Stimulated activated CD4-positive, alpha-beta T cell treated with anti-CD3 and anti-CD28 coated beads, Interleukin-15, amount 100 ng/mL, for 1 hour (primary cell): Measurements from ENCODE around the gene SUPT3H.

Source experiments
- DNase-seq, 2 donors: peaks; one replicate each; pipeline ENCODE4 v3.0.0-alpha.2; 2020; ENCODE audit warnings: low read depth in 1 of 2, low spot score in 1 of 2

The SUPT3H gene

DNA sequence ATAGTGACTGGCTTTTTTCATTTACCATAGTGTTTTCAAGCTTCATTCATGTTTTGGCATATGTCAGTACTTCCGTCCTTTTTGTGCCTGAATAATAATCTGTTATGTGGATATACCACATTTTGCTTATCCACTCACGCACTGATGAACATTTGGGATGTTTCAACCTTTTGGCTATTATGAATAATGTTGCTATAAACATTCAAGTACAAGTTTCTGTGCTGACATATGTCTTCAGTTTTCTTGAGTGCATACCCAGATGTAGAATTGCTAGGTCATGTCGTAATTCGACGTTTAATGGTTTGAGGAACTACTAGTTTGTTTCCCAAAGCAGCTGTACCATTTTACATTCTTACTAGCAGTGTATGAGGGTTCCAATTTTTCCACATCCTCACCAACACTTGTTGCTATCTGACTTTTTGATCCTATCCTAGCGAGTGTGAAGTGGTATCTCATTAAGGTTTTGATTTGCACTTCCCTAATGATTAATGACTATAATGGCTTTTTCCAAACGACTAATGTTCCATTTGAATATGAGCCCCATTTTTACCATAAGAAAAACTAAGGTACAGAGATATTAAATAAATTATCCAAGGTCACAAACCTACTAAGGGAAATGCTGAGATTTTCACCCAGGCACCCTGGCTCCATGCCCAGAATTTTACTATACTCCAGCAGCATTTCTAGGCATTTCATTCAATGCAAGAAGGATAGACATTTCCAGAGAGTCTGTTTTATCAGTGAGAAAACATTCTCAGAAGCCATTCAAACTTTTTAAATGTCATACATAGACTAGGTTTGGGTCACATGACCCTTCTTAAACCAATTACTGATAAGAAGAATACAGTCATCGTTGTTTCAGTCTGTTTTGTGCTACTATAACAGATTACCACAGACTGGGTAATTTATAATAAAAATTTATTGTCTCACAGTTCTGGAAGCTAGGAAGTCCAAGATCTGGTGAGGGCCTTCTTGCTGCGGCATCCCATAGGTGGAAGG is 120.7 kb downstream of the SUPT3H start:
- no peak for DNase-seq

DNA sequence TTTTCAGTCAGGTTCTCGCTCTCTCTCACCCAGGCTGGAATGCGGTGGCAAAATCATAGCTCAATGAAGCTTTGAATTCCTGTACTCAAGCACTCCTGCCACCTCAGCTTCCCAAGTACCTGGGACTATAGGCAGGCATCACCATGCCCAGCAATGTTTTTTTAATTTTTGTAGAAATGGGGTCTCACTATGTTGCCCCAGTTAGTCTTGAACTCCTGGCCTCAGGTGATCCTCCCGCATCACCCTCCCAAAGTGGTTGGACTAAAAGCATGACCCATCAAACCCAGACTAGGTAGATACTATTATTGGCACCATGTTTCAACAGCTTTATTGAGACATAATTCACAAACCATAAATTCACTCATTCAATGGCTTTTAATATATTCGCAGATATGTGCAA is 122.3 kb downstream of the SUPT3H start:
- no peak for DNase-seq

DNA sequence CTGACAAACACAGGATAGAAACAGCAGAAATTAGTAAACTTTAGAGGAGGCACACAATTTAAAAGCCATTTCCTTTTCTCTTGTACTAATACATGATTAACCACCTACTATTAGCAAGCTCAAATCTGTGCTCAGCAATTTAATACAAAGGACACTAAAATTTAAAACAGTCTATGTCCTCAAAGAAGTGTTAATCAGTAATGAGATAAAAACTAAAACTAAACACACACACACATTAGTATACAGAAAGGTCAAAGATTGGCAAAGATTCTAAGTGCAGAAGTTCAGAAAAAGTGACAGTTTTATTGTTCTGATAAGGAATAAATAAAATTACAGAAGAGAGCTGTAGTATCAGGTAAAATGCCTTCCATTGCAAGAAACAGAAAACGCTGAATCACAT is 123.5 kb downstream of the SUPT3H start:
- DNase-seq: no peak

DNA sequence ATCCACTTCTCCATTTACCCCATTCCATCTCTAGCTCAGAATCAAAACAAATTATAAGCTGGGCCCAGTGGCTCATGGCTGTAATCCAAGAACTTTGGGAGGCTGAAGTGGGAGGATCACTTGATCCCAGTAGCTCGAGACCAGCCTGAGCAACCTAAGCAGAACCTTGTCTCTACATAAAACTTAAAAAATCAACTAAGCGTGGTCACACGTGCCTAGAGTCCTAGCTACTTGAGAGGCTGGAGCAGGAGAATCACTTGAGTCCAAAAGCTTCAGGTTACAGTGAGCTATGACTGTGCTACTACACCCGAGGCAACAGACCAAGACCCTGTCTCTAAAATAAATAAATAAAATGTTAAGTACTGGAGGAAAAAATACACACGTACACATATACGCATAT is 124.3 kb downstream of the SUPT3H start:
- DNase-seq: no peak

DNA sequence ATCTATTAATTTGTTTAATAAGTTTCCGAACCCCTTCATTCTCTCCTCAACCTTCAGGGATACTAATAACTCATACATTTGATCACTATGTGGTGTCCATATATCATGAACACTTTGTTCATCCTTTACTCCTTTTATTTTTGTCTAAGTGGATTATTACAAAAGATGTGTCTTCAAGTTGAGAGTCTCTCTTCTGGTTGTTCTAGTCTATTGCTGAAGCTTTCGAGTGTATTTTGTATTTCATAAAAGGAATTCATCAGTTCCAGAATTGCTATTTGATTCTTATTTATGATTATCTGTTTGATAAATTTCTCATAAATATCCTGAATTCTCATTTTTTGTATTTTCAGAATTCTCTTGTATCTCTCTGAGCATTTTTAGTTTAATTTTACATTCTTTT is 146.1 kb downstream of the SUPT3H start:
- DNase-seq: no peak

DNA sequence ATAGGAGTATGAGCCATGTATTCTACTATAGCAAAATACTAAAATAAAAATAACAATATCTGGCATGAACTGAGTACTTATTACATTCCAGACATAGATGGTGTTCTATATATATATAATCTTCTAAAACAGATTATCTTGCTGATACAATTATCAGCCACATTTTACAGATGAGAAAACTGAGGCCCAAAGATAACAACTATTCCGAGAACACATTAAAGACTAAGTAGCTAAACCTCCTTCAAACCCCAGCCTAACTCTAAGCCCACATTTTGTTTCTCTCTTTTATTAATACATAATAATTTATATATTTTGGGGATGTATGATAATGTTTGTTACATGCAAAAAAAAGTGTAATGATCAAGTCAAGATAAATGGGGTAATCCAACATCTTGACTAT is 148.3 kb downstream of the SUPT3H start:
- no peak for DNase-seq

DNA sequence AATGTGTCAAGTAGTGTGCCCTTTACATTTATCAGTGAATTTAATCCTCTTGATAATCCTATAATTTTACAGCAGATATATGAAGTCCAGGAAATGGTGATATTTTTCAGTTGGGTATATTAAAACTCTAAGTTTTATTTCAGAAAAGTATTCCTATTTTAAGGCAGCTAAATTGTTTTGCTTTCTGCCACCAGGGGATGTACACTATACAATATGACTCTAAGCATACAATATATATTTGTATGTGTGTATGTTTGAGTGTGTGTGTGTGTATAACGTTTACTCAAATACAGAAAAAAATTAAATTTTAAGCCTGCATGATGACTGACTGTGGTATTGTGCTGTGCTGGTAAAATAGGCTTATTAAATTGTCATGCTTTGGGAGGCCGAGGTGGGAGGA is 151.7 kb downstream of the SUPT3H start:
- no peak for DNase-seq

DNA sequence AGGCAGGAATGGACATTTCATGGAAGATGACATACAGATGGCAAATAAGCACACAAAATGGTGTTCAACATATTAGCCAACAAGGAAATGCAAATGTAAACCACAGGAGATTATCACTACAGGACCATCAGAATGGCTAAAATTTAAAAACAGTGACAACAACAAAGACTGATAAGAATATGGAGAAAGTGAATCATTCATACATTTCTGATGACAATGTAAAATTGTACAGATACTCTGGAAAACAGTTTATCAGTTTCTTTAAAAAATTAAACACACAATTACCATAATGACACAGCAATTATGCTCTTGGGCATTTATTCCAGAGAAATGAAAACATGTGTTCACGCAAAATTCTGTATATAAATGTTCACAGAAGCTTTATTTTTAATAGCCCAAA is 155.4 kb downstream of the SUPT3H start:
- DNase-seq: no peak

DNA sequence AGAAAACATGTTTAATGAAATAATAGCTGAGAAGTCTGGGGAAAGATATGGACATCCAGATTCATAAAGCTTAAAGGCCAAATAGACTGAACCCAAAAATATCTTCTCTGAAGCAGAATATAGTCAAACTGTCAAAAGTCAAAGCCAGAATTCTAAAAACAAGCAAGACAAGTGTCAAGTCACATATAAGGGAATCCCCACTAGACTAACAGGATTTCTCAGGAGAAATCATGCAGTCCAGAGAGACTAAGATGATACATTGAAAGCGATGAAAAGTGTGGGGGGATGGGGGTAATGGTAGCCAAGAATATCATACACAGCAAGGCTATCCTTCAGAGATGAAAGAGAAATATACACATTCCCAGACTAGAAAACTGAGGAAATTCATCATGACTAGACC is 162.0 kb downstream of the SUPT3H start:
- no peak for DNase-seq

DNA sequence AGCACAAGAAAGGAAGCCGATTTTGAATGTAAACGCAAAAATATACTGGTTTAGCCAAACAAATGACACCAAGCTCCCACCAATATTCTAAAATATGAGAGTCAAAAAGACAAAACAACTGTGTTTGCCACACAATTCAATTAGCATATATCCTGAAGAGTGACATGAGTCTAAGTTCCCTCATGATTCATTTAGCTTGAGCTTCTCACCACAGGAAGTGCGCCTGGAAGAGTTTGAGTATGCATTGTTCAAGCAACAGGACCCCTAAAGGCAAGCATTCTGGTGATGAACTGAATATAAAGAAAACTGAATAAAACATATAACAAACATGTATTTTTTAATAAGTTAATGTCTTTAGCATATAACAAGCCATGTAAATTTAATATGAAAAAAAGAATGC is 164.8 kb downstream of the SUPT3H start:
- no peak for DNase-seq

DNA sequence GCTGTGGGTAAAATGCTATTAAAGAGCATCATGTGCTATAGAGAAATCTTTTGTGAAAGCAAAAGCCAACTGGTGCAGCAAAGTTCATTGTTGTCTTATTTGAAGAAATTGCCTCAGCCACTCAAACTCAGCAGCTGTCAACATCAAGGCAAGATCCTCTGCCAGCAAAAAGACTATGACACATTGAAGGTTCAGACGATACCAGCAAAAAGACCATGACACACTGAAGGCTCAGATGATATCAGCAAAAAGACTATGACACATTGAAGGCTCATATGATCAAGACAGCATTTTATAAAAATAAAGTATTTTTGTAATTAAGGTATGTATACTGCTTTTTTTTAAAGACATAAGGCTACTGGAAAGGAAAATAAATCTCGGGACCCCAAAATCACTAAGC is 168.0 kb downstream of the SUPT3H start:
- no peak for DNase-seq

DNA sequence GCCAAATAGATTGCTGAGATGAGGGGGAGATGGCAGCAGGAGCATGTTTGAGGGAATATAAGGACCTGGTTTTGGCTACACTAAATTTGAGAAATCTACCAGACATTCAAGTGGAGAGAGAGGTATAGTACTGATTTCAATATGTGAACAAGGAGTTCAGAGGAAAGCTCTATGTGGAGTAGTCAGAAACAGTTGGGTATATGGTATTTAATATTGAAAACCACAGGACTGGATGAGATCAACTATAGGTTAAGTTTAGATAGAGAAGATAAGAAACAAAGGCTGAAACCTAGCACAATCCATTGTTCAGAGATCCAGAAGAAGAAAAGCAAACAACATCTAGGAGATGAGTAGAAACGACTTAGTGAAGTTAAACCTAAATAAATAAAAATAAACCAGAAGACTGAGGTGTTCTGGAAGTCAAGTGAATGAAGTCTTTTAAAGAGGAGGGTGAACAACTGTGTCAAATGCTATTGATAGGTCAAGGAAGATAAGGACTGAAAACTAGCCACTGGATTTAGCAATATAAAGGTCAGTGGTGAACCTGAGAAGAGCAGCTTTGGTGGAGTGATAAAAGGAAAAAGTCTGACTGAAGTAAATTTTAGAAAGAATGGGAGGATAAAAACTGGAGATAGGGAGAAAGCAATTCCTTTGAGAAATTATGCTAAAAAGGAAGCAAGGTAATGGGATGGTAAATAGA is 170.8 kb downstream of the SUPT3H start:
- DNase-seq: no peak

DNA sequence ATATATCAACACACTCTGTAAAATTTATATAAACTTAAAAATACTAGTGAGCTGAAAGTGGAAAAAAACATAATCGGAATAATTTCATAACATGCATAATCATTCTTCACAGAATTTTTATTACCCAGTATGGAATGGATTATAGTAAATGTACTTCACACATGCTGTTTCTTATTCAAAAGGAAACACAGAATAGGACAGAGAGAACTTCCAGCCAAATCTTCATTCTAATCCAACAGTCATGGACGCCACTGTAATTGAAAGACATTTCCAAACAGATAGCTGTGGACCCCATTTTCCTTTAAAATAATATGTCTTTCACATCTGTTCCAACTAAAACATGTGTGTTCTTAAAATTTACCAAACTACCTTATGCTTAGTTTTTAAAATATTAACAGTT is 176.2 kb downstream of the SUPT3H start:
- DNase-seq: no peak

DNA sequence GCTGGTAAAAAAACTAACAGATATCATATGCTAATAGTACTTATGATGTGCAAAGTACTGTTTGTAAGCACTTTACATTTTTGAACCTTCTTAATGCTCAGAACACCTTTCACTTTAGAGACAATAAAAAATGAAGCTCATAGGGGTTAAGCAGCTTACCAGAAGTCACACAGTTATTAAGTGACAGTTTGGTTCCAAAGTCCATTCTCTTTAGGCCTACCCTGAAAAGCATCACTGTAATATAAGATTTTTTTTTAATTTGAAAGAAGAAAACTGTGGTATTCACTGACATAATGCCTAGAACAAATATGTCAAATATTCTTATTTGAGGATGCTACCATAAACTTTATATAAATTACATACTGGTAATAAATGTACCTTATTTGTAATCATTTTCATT is 177.2 kb downstream of the SUPT3H start:
- no peak for DNase-seq

DNA sequence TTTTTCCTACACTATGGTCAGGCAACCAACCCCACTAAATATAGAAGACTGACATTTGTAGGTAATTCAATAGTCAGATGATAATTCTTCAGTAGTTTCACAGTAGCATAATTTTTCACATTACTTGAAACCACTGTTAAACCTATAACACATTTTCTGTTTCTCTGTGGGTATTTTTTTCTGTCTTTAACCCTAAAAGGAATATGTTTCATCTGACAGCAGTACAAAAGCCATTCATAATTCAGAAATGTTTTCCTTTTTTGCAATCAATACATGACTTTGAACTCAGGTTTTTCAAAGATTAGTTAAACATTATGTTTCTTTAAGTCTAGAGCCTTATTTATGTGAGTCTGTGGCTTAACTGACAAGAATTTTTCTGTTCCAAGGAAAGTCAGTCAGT is 178.2 kb downstream of the SUPT3H start:
- no peak for DNase-seq

DNA sequence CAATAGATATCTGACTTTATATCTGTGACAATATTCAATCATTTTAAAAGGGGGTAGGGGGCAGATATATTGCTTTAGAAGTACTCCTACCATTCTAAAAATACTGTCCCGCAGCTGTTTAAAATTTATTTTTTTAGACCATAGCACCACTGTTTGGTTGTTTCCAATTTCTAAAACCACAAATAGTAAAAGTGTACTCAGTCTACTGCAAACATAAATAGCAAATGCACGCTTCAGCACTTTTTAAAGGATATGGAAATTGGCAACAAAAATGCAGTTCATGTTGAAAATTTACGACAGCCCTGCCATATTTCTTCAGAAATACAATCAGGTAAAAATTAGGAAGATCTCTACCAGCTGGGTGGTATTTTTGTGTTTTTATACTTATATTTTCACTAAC is 181.6 kb downstream of the SUPT3H start:
- no peak for DNase-seq

DNA sequence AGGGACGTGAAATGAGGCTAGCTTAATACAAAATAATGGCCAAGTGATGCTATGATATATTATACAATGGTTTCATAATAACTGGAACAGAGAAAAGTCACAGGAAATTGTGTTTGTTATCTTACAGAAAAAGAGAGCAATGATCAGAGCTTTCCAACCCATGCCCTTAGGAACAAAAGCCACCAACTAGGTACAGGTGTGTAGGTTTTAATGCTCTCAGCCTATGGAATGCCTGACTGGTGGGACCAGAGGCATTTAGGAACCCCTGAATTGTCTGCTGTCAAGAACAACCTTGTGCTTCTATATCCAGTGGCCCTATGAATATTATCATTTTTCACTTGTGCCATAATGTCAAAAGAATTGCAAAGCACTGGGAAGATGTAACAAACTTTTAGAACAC is 182.6 kb downstream of the SUPT3H start:
- DNase-seq: no peak

DNA sequence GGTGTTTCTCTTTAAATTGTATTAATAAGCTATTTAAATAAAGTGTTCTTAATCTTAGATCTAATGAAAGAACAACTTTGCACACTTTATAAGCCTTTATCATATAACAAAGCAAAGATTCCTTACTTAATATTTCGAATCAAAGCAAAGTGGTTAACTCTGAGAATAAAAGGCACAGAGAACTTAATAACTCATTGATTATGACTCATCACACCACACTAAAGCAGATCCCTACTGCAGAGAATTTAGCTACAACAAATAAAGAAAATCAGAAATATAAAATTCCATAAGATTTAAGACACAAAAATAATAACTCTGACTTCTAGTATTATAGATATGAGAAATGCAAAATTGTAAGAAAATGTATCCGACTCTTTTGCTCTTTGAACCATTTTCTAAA is 185.2 kb downstream of the SUPT3H start:
- no peak for DNase-seq

DNA sequence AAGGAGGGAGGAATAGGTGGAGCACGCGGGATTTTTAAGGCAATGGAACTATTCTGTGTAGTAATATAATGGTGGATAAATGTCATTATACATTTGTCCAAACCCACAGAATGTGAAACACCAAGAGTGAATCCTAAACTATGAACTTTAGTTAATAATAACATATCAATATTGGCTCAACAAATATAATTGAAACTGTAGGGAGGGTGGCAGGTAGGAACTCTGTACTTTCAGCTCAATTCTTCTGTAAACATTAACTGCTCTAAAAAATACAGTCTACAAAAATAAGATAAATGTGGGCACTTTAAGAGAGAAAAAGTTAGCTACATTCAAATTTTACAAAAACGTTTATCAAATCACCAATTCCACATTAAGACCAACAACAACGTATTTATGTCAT is 186.3 kb downstream of the SUPT3H start:
- DNase-seq: no peak

DNA sequence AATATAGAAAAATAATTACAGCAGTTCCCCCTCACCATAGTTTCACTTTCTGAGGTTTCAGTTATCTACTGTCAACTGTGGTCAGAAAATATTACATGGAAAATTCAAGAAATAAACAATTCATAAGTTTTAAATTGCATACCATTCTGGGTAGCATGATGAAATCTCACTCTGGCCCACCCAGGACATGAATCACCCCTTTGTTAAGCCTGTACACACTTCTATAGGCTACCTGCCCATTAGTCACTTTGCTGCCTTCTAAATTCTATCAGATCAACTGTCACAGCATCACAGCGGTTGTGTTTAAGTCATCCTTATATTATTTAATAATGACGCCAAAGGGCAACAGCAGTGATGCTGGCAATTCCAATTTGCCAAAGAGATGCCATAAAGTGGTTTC is 189.9 kb downstream of the SUPT3H start:
- no peak for DNase-seq

DNA sequence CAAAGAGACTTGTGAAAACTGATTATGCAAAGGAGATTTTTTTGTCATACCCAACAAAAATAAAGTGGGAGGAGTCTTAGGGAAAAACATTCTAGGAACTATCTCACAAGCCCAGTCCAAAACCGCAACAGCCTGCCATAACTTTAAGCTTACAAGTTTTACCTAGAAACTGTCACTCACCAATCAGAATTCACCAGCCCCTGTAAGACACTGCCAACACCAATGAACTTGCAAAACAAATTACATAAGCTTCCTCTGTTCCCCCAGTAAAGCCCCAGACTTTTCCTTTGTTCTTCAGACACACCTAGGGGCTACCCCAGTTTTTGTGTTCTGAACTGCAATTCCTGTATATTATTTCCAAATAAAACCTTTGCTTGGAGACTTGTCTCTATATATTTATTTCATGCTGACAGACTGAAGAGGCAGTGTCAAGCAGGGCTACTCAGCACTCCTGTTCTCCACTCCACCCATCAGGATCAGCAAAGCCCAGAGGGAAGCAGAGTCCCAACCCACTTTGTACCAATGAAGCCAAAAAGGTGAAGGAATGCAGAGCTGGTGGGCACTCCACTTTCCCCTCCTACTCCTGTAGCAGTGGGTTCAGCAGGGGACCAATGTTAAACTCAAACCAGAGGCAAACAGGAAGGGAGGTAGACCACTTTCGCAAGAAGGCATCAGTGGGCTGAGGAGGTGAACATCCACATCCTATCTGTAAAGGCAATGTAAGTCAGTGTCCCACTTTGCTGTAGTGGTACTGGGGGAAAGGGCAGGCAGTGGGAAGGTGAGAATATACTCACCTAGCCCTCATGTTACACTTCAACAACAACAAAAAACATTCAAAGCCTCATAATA is 192.1 kb downstream of the SUPT3H start:
- DNase-seq: no peak

DNA sequence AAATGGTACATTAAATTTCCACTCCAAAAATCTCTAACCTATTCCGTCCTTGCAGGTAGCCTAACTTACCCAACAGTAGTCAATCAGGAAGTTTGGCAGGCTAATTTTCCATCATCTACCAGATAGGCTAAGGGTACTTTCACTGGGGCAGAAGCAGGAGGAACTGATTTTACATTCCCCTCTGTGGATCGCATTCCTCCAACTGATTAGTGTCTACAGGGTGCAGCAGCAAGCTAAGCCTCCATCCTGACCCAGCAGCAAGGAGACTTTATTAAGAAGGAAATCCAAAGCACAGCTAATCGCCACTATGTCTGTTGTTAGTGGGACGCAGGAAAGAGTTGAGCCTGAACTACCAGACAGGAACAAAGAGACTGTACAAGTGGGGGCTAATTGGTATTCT is 192.8 kb downstream of the SUPT3H start:
- DNase-seq: no peak
